GM18517 (cell line): ENCODE results near the gene RNF39.
"Not testable (repeated sequence)": the region's sequence is repeated elsewhere in the genome, so short reads cannot be mapped to it uniquely, and the experiment has no call there.

Experiments
- ATAC-seq: cut with Tn5 transposase; IDR thresholded peaks from one replicate; pipeline ENCODE4 v1.9.1; 2021; ENCODE audit warnings: mild to moderate bottlenecking, moderate library complexity; ENCODE audit not compliant: unreplicated experiment

The RNF39 gene, protein sequence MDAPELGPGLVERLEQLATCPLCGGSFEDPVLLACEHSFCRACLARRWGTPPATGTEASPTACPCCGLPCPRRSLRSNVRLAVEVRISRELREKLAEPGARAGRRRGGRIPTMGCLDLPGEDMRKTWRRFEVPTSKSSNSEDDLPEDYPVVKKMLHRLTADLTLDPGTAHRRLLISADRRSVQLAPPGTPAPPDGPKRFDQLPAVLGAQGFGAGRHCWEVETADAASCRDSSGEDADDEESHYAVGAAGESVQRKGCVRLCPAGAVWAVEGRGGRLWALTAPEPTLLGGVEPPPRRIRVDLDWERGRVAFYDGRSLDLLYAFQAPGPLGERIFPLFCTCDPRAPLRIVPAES

DNA sequence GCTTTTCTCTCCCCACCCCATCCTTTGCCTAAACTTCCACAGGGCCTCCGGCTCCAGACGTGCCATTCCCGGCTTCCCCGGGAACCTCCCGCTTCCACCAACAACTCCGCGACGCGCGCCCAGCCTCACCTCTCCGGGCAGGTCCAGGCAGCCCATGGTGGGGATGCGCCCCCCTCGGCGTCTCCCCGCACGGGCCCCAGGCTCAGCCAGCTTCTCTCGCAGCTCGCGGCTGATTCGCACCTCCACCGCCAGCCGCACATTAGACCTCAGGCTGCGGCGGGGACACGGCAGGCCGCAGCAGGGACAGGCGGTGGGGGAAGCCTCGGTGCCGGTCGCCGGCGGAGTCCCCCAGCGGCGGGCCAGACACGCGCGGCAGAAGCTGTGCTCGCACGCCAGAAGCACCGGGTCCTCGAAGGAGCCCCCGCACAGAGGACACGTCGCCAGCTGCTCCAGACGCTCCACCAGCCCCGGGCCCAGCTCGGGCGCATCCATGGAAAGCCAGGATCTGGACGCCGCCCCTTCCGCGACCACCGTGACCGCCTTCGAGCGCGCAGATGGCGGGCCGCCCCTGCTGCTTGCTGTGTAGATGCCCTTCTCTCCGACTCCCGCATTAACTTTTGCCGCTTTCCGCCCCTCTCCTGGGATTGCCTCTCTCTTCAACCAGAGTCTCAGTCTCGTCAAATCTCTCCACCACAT, at the start of gene RNF39:
Gene RNF39 (minus strand): TSS at position 676 of the 696 bp plus-strand sequence. CDS start 184 bp downstream, at position 492.
- no peak for ATAC-seq

DNA sequence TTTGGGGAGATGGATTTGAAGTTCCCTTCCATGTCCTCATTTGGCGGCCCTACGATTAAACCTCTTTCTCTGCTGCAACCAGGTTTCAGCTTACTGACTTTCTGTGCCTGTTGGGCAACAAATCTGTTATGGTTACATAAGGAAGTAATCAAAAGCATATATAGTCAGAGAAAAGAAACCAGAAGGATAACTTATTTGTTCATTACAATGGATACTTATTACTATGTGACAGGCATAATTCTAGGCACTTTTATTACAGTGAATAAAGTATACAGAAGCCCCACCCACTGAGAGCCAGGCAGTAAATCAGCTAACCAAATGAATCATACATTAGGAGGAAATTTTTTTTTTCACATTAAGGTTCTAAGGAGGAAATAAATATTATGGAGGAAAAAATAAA, 46.9 kb upstream of the RNF39 start:
- ATAC-seq: no peak

DNA sequence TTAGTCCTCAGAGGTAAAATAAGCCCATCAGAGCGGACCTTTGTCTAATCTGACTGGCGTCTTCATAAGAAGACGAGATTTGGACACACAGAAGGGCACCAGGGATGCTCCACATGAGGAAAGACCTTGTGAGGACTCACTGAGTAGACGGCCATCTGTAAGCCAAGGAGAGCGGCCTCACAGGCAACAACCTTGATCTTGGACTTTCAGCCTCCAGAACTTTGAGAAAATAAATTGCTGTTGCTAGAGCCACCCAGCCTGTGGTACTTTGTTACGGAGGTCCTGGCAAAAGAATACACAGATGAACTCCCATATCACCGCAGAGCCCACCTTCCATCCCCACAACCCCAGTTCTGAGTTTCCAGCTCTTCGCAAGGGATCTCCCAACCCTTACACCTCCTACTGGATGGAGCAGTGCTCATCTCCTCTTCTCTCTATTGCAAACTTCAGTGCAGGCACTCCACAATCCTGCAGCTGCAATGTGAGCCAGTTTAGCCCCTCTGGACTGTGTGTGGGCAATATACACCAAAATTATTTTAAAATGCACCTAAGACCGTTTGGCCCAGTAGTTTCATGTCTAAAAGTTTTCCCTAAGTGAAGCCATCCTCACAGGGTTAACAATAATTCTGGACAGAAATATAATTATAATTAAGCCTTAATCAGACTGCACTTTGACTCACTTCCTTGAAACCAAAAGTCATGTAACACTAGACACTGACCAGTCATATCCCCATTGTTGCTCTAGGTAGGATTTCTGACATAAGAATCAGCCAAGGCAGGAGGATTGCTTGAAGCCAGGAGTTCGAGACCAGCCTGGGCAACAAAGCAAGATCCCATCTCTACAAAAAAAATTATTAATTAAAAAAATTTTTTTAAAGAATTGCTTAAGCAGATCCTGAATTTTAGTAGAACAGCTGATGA, 46.1 kb upstream of the RNF39 start:
- ATAC-seq: no peak

DNA sequence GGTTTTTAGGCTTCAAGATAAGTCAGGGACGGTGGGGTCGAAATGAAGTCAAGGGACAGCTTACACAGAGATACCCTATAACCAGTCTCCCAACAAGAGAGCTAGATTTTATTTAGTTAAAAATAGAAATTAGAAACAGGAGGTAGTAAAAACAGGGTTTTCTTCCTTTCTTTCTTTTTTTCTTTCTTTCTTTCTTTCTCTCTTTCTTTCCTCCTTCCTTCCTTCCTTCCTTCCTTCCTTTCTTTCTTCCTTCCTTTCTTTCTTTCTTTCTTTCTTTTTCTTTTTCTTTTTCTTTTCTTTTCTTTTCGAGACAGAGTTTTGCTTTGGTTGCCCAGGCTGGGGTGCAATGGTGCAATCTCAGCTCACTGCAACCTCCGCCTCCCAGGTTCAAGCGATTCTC, 43.1 kb upstream of the RNF39 start:
- ATAC-seq: not testable (repeated sequence)

DNA sequence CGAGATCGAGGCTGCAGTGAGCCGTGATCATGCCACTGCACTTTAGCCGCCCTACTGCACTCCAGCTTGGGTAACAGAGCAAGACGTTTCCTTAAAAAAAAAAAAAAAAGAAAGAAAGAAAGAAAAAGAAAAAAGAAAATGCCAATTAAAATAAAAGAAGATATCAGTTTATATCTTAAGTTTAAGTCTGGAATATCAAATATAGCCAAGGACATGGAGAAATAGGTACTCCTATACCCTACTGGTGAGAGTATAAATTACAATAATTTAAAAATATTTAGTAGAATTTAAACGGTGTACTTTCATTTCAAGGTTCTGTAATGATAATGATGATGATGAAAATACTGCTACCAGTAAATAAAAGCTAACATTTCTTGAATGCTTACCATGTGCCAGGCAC, 41.2 kb upstream of the RNF39 start:
- no peak for ATAC-seq

DNA sequence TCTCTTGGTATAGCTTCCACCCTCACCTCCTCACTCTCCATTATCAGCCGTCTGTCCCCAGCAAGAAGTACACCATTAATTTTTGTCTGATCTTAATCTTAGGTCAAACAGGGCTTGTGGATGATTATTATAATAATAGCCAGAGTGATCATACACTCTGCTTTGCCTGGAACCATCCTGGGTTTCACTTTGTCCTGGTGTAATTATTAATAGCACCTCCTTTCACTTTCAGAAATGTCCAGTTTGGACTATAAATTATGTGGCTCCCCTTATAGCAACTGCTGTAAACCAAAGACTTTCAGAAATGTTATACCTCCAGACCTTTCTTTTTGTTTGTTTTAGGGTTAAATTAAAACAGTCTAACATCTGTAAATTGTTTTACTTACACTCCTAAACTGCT, 38.3 kb upstream of the RNF39 start:
- no peak for ATAC-seq

DNA sequence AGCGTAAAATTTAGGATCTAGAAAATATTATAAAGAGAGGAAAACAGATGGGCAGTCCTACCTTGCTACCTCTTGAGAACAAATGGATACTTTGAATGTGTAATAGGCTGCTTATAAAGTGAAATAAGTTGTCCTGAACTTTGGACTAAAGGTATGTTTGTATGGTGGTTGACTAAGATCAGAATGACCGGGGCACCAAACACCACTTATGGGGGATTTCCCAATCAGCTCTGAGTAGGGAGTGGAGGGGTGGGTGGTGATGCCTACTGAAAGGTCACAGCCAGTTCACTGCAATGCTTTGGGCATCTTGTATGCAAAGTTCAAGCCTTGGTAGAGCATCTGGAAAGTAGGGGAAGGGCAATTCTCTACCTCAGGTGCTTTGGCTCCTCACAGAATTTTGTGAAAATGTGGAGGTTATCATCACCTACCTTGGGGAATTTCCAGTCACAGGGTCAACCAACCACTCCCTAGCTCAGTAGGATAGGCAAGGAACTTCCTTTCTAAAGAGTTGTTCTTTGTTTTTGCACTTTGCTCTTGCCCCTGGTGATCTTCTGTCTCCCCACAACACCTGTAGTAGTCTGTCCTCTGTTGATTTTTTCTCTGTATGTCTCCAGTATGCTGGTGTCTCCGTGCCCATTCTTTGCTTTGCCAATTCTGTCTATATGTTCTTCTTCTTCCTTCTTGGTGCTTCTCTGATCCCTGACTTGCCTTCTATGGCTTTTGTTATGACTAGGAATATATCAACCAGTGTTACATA, 37.6 kb upstream of the RNF39 start, which contains the start of gene TRIM31:
Gene TRIM31 (minus strand): TSS at position 88 of the 757 bp plus-strand sequence. CDS start 285 bp downstream, outside the sequence.
- peak; percentile 70 for ATAC-seq

DNA sequence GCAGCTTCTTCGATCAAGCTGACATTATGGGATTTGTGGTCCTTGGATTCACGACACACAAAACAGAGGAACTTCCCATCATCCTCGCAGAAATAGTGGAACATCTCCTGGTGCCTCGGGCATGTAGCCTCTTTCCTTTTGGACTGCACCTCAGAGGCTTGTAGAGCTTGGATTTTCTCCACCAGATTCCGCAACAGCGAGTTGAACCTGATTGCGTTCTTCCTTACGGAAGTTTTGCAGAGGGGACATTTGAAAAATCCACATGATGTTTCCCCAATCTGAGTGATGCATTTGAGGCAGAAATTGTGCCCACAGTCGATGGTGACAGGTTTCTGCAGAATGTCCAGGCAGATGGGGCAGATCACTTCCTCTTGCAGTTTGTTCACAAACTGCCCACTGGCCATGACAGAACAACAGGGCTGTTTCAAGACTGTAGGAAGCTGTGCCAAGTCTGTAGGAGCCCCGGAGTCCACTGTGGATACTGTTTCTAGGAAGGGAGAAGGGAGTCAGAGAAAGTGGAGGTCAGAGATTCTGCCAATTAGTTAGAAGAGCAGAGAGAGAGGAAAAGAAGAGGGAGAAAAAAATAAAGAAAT, 36.9 kb upstream of the RNF39 start:
- no peak for ATAC-seq

DNA sequence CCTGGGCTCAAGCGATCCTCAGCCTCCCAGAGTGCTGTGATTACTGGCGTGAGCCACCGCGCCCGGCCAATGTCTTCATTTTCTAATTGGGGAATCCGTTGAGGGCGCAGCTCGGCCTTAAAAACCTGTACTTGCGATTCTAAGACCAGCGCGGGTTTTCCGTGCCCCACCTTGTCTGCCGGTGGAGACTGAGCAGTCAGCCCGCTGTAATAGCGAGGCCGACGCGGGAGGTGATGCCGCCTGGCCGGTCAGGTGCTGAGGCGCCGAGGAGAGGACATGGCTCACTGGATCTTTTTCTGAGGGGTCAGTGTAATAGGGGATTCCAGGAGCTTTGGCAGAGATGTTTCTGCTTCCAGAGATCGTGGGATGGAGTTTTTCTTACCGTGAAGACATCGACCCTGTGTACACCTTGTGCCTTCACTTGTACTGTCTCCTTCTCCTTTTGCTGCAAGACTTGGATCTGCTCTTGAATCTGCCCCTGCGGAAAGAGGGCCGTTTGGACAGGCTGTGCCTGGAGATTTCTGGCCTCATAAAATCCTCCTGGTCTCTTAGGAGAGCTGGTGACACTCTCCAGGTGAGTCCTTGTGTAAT, 35.8 kb upstream of the RNF39 start:
- ATAC-seq: no peak

DNA sequence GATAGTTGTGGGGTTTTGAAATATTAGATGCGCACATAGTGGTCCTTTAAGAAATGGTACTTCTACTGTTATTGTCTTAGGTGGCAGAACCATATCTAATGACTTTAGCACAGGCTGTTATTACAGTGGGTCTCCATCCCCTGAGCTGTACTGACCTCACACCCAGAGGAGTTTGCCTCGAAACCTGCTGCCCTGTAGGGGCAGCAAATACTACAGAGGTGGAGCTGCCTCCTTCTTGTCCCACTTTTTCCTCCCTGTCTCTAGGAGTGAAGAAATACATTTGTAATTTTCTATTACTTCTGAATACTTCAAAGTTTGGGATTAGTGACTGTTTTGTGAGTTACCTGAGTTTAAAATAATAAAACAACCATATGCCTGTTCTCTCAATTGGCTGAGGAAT, 29.1 kb upstream of the RNF39 start:
- ATAC-seq: no peak

DNA sequence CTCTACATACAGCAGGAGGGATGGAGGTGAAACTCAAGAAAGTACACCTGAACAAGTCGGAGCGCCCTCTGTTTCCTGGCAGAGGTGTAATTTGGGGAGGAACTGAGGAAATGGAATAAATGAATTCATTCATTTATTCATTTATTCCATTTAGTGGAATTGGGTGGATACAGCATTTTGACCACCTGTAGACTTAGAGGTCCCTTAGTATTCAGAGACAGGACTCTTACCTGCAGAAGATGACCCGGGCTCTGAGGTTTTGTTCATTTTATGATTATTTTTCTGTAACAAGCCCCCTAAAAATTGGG, 28.3 kb upstream of the RNF39 start:
- ATAC-seq: no peak

DNA sequence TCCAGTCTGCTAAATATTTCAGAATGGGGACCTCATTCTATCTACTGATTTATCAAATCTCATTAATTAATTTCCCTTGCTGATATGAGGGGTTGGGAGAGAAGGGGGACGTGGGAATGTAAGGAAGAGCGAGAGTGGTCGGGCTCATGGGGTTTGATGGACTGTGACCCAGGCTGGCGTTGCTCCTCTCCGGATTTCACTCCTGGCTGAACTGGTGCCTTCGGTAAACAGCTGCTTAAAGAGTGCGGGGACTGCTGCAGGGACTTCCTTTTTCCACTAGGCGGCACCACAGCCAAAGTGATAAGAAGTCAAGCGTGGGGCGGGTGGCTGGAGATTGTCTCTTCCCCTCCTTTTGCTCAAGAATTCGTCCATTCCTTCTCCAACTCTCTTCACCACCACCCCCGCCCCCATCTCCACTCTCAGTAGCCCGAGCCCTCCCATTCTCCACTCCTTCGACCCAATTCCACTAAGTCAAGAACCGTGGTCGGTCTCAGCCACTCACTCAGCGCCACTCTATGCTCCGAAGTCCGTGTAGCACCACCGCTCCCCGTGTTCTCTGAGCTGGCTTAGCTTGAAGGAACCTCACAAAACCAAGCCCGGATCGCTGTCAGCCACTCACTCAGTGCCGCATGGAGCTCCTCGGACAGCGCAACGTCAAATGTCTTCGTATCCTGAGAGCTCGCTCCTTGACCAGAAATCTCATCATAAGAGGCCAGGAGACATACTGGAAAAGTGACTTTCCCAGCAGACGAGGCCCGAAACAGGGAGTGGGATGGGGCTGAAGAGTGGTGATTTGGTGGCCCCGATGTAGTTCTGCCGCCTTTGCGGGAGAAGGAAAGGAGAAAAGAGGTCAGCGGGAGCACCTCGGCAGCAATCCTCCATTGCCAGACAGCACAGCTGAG, 27.7 kb upstream of the RNF39 start:
- no peak for ATAC-seq

DNA sequence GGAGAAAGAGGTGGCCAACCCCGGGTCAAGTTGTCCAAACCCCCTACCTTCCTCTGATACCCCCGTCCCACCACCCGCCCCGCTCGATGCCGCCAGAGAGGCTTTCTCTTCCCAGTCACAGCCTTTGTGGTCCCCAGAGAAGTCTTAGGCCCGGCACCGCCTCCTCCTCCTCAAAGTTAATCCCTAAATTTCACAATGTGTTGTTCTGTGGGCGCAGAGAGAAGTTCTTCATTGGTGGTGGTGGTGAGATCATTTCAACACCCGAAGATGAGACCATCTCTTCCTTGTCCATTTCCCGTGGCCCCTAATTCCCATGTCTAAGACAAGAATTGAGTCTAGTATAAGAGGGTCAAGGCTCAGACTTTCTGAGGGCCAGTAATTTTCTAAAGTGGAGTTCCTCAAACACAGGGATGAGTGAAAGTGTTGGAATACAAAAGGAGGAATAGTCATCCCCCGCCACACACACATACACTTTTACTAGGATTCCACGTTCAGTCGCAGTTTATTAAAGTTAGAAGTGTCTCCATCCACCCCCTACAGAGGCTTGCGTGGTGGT, 26.9 kb upstream of the RNF39 start:
- no peak for ATAC-seq

DNA sequence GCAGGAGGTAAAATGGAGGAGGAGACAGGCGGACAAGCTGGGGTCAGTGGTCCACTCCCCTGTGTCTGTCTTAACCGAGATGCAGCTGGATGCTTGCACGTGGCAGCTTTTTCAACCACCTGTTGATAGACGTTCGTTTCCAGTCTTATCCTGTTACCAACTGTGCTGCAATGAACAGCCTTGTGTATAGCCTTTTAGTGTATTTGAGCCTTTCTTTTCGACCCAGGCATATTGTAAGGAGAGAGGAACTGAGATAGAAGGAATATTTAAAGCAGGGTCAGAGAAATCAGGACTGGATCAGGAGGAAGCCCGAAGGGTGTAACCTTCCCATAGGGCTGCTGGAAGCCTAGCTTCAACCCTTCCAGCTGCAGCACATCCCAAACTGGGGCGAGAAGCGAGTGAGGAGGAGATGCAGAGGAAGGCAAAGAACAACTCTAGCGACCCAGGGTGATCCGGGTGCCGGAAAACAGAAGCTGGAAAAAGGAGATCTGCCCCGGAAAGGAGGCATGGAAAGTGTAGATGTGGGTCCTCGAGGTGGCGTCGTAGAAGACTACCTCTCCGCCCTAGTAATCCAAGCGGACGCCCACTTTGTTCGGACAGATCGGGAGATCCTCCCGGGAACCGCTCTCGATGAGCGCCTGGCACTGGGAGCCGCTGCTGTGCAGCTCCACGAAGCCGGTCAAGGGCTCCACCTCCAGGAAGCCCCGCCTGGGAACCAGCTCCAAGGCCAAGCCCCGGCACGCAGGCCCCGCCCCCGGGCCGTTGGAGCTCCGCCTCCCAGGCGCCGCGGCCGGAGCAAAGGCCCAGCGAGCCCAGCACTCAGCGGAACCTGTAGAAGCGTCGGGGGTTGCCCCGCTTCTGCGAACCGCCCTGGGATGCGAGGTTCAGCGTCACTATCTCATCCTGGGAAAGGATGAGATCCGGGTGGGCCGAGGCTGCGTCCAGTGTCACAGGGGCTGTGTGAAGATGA, 26.2 kb upstream of the RNF39 start:
- ATAC-seq: no peak

DNA sequence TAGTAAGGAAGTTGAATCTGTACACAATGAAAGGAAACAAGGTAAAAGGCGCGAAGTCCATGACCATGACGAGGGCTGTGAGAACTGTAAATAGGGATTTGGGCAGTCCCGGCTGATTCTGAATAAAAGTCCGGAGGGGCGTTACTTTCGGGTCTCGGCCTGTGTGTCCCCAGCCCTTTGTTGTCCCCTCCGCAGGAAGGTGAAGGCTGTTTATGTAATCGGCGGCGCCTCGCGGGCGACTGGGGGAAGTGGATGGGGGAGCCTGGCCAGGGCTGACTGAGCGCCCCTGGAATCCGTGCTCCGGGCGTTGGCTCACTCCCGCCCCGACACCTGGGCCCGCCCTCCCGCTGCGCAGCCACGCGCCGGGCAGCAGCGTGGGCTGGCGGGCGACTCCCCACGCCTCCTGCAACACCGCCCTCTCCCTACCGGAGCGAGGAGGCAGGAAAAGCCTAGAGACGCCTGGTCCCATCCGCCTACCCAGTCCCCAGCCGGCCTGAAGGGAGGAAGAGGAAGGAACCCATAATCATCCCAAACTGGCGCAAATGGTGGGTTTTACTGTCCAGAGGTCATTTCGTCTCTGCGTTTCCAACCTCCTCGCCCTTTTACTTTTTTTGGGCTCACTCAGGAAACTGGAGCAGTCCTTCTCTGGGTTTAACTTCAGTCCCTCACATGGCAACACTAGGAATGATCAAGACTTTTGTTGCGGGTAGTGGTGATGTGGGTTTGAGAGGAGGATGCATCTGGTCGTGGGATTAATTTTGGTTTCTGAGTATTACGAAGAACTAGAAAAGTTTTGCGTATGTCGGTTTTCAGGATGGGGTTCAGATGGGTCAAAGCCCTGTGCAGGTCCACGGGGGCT, 25.2 kb upstream of the RNF39 start:
- no peak for ATAC-seq

DNA sequence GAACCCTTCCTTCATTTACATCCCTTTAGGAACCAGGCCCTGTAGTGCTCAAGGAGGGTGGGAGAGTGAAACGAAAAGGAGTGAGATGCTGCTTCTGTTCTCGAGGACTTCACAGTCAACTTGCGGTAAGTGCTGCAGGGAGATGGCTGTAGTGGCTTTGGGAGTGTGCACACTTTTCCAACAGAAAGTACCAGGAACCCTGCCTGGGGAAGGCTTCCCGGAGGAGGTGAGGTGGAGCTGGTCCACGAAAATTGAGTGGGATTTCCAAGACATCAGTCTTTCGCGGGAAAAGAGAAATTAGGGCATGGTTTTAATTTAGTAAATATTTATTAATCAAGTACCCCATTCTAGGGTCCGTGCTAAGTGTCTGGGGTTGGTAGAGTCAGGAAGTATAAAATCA, 24.6 kb upstream of the RNF39 start:
- no peak for ATAC-seq
